Testis (tissue), 2 donors: ENCODE results near the gene ABCF3.

Experiments used
- CTCF ChIP-seq, 3 experiments: fragments of 450-650 bp in 2 of 3; fragments of 200-600 bp in 1 of 3; sonication (generic) in 1 of 3; IDR thresholded peaks; one replicate each; pipeline ENCODE4 v1.5.1; 2016 to 2019; ENCODE audit warnings: antibody characterized with exemption in 3 of 3, mild to moderate bottlenecking in 2 of 3, moderate library complexity in 1 of 3
- POLR2A ChIP-seq: fragments of 450-650 bp; IDR thresholded peaks from one replicate; pipeline ENCODE4 v1.6.1; 2017; ENCODE audit warnings: antibody characterized with exemption, mild to moderate bottlenecking, moderate library complexity

- TF ChIP-seq CTCF (IDR thresholded peaks at IDR 0.05), result no peak
- TF ChIP-seq POLR2A, result no peak
These were observed 36.9 kb upstream of the ABCF3 start for GRCh38 chr3:184149123-184149522.
